ENCODE measurements around the gene AP1G1. TPM values are rescaled to one million over a fixed set of nuclear protein-coding genes. Genes with fewer than 3 reads are reported as not detected.

The AP1G1 gene
- polyA plus RNA-seq, 1 of the 3 experiments (the other 2 are of a cell fraction) = 23.8 TPM

- Histone ChIP-seq H3K4me2 (no peak overlapping the region), H4K20me1 (ENCODE audit: insufficient read depth) (peaks cover 80% of the 10 kb centered on the region), H3F3A (replicated peaks; ENCODE audit: insufficient read depth) (peaks cover 22% of the 10 kb centered on the region), H3K4me1 (ENCODE audit: control insufficient read depth in 1 of 2, insufficient read depth in 2 of 2, low read depth in 1 of 2, low read length in 1 of 2) (no peaks in the 10 kb centered on the region; a peak in 1 of 4 replicates), H3K9ac (no peak overlapping the region), H3K27ac (ENCODE audit: low read depth in 2 of 2, low read length in 1 of 2) (peak overlapping the region in 1 of 2 experiments; percentile 23; a peak in 1 of 4 replicates), H3K79me2 (ENCODE audit: insufficient read depth) (peaks cover 100% of the 10 kb centered on the region), H3K27me3 (ENCODE audit: insufficient read depth) (no peaks in the 10 kb centered on the region), H3K9me3 (no peaks in the 10 kb centered on the region), H3K4me3 (ENCODE audit: low read depth in 2 of 2, low read length in 1 of 2) (no peak overlapping the region), H3K9me2 (no peaks in the 10 kb centered on the region), H2AFZ (ENCODE audit: low read depth) (no peak overlapping the region), H3K36me3 (replicated peaks in 1 of 2; ENCODE audit: control insufficient read depth in 1 of 2, insufficient read depth in 2 of 2, low read length in 1 of 2) (peaks cover 0 to 29% of the 10 kb centered on the region in 2 experiments)
- ChIA-PET CTCF (interaction anchor here (0.6 to 1.0 kb wide), 2 partner anchors 8 to 10 kb away, joined by 3 to 4 read pairs; no protein-coding TSS in a partner anchor), POLR2A (no interaction called here)
- no peak for DNase-seq
- WGBS (ENCODE audit: low lambda C conversion rate) = 88% methylated on average over 1 of the region's 1 CpG
- TF ChIP-seq NRF1 (IDR thresholded peaks at IDR 0.05; ENCODE audit: low read depth, low read length) = no peak
- TF ChIP-seq RAD21 (IDR thresholded peaks at IDR 0.05; ENCODE audit: low read length) = no peak
- no peak for TF ChIP-seq MEF2A (IDR thresholded peaks at IDR 0.05; ENCODE audit: borderline replicate concordance, low read depth)
- no peak for TF ChIP-seq RXRA (IDR thresholded peaks at IDR 0.05; ENCODE audit: borderline replicate concordance, low read depth)
- no peak for TF ChIP-seq SMC3 (IDR thresholded peaks at IDR 0.05; ENCODE audit: low read depth, low read length)
- TF ChIP-seq POLR2AphosphoS5 (IDR thresholded peaks at IDR 0.05; ENCODE audit: low read depth, low read length) = no peak
- TF ChIP-seq FOXM1 (IDR thresholded peaks at IDR 0.05; ENCODE audit: low read depth) = no peak
- no peak for TF ChIP-seq MAX (IDR thresholded peaks at IDR 0.05; ENCODE audit: low read depth)
- no peak for TF ChIP-seq USF2 (IDR thresholded peaks at IDR 0.05; ENCODE audit: borderline replicate concordance, low read depth, low read length)
- TF ChIP-seq RCOR1 (IDR thresholded peaks at IDR 0.05; ENCODE audit: low read length) = no peak
- TF ChIP-seq TAF1 (IDR thresholded peaks at IDR 0.05; ENCODE audit: borderline replicate concordance, low read depth, low read length) = no peak
- TF ChIP-seq EZH2phosphoT487 (IDR thresholded peaks at IDR 0.05; ENCODE audit: borderline replicate concordance, low read depth) = no peak
- TF ChIP-seq RFX5 (IDR thresholded peaks at IDR 0.05; ENCODE audit: low read length) = no peak
- TF ChIP-seq, protein P1, sequence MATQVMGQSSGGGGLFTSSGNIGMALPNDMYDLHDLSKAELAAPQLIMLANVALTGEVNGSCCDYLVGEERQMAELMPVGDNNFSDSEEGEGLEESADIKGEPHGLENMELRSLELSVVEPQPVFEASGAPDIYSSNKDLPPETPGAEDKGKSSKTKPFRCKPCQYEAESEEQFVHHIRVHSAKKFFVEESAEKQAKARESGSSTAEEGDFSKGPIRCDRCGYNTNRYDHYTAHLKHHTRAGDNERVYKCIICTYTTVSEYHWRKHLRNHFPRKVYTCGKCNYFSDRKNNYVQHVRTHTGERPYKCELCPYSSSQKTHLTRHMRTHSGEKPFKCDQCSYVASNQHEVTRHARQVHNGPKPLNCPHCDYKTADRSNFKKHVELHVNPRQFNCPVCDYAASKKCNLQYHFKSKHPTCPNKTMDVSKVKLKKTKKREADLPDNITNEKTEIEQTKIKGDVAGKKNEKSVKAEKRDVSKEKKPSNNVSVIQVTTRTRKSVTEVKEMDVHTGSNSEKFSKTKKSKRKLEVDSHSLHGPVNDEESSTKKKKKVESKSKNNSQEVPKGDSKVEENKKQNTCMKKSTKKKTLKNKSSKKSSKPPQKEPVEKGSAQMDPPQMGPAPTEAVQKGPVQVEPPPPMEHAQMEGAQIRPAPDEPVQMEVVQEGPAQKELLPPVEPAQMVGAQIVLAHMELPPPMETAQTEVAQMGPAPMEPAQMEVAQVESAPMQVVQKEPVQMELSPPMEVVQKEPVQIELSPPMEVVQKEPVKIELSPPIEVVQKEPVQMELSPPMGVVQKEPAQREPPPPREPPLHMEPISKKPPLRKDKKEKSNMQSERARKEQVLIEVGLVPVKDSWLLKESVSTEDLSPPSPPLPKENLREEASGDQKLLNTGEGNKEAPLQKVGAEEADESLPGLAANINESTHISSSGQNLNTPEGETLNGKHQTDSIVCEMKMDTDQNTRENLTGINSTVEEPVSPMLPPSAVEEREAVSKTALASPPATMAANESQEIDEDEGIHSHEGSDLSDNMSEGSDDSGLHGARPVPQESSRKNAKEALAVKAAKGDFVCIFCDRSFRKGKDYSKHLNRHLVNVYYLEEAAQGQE (IDR thresholded peaks at IDR 0.05; ENCODE audit: low read depth, low read length) = no peak
- no peak for TF ChIP-seq ZBTB33 (IDR thresholded peaks at IDR 0.05; ENCODE audit: borderline replicate concordance, low read depth)
- TF ChIP-seq ELF1 (IDR thresholded peaks at IDR 0.05) = no peak
Observed at GRCh38 chr16:71794943-71795342, 13.7 kb downstream of the AP1G1 start.

Data from SK-N-SH (cell line).